CD4-positive, alpha-beta memory T cell (primary cell): Measurements from ENCODE around the gene HABP4. TPM values are rescaled to one million over a fixed set of nuclear protein-coding genes. Genes with fewer than 3 reads are reported as not detected.

ENCODE experiments used
- CTCF ChIA-PET: fragments of 350-600 bp; sonication (Branson Sonifier 250); formaldehyde crosslinking; loops from one replicate; lab custom pipeline; 2021; ENCODE audit warnings: inconsistent platforms; ENCODE audit not compliant: partially characterized antibody; lab: Charles Lee
- POLR2A ChIA-PET: fragments of 350-600 bp; sonication (Branson Sonifier 250); formaldehyde crosslinking; loops from one replicate; lab custom pipeline; 2021; ENCODE audit not compliant: partially characterized antibody; lab: Charles Lee
- DNase-seq, 5 donors: peaks; one replicate each; pipeline versions ENCODE4 v3.0.0 to v3.0.0-alpha.2; 2020 to 2022; ENCODE audit warnings: mixed read lengths in 1 of 5
- H3K27ac ChIP-seq: one replicate; pipeline ENCODE4 v1.7.0; 2013; ENCODE audit warnings: low read depth, low read length
- H3K27me3 ChIP-seq: 2 replicates; pipeline ENCODE4 v1.7.0; 2013; ENCODE audit warnings: mild to moderate bottlenecking, low read length, moderate library complexity; ENCODE audit not compliant: insufficient read depth
- H3K36me3 ChIP-seq: 2 replicates; pipeline ENCODE4 v1.7.0; 2013; ENCODE audit warnings: mild to moderate bottlenecking, low read length, moderate library complexity; ENCODE audit not compliant: insufficient read depth
- H3K4me1 ChIP-seq: 2 replicates; pipeline ENCODE4 v1.7.0; 2013; ENCODE audit warnings: mild to moderate bottlenecking, low read length, moderate library complexity; ENCODE audit not compliant: insufficient read depth
- H3K4me3 ChIP-seq, 2 donors: one replicate each; pipeline ENCODE4 v1.7.0; 2013; ENCODE audit warnings: low read length in 2 of 2, mild to moderate bottlenecking in 1 of 2
- H3K9me3 ChIP-seq, 2 donors: one replicate each; pipeline ENCODE4 v1.7.0; 2013; ENCODE audit warnings: low read length in 2 of 2, control low read depth in 1 of 2; ENCODE audit not compliant: control insufficient read depth in 1 of 2
- H3K27ac Mint-ChIP-seq, 7 donors: one replicate each; pipeline ENCODE4 v1.8.0; 2020 to 2021; ENCODE audit warnings: mixed read lengths in 7 of 7, mild to moderate bottlenecking in 6 of 7, inconsistent platforms in 3 of 7, moderate library complexity in 3 of 7
- H3K27me3 Mint-ChIP-seq, 2 donors: one replicate each; pipeline ENCODE4 v1.8.0; 2020 to 2021; ENCODE audit warnings: mixed read lengths in 2 of 2
- H3K36me3 Mint-ChIP-seq, 2 donors: one replicate each; pipeline ENCODE4 v1.8.0; 2020 to 2021; ENCODE audit warnings: mixed read lengths in 2 of 2, inconsistent platforms in 1 of 2, mild to moderate bottlenecking in 1 of 2
- H3K4me1 Mint-ChIP-seq, 4 donors: one replicate each; pipeline ENCODE4 v1.8.0; 2020 to 2021; ENCODE audit warnings: mixed read lengths in 4 of 4, mild to moderate bottlenecking in 1 of 4
- H3K4me3 Mint-ChIP-seq, 8 donors: one replicate each; pipeline ENCODE4 v1.8.0; 2020 to 2021; ENCODE audit warnings: mixed read lengths in 8 of 8, mild to moderate bottlenecking in 7 of 8, moderate library complexity in 6 of 8, inconsistent platforms in 3 of 8
- H3K9me3 Mint-ChIP-seq, 8 donors: one replicate each; pipeline ENCODE4 v1.8.0; 2020 to 2021; ENCODE audit warnings: mixed read lengths in 8 of 8, mild to moderate bottlenecking in 5 of 8, inconsistent platforms in 3 of 8, moderate library complexity in 1 of 8
- intact Hi-C: fragments of 100-400 bp; cut with micrococcal nuclease; formaldehyde crosslinking; loops from one replicate; pipeline ENCODE4 v1.15.1; 2023
- polyA plus RNA-seq, 2 donors: library from polyadenylated mRNA; unstranded; fragments of 300-500 nt; fragmentation: Illumina TruSeq; gene quantifications; one replicate each; pipeline ENCODE4 v1.2.3, GENCODE V29; 2021
- total RNA-seq, 2 experiments: library from RNA; stranded (reverse); gene quantifications; one replicate each; pipeline ENCODE4 v1.2.3, GENCODE V29; 2021

Gene HABP4
- total and polyA plus RNA-seq, 4 experiments from 2014 or later: 18.6 to 36.6 (median 33.3) TPM

DNA sequence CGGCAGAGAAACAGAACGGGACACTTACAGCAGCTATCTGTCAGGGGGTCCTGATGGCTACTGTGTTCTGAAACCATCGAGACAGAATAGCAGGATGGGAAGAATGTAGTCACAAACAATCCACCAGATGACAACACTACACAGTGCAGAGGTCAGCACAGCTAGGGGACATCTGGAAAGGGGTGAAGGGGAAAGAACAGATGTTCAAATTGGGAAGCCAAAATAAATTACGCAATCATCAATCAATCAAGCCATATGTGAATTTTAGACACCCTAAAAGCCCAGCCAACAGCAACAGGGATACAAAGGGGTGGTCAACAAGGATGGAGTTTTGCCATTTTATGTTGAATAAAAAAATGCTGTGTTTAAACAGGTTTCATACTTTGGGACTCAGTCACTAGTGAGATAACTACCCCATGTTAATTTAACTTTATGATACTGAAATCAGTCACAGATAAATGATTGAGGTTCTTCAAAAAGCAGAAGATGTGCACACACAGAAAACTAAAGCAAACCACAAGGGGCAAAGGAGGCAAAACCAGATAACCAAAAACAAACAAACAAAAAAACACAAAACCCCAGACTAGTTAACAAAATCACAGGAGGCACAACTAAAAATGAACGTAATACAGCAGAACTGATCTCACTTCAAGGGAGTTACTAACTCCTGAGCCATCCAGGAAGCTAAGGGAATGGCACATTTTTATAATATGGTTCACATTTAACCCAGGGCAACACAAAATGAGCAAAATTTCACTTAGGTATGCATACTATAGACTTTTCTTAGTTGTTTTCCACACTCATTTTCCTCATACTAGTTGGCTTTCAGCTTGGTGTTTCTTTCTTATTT lies 65.9 kb downstream of the HABP4 start:
- peaks cover 5% of the 10 kb centered on the region for H3K36me3 ChIP-seq
- no peaks in the 10 kb centered on the region for H3K4me1 ChIP-seq
- intact Hi-C loops: no loop called here
- Mint-ChIP-seq H3K4me3 (no peak overlapping the region), H3K36me3 (peaks cover 18 to 26% of the 10 kb centered on the region in 2 donors), H3K4me1 (no peaks in the 10 kb centered on the region), H3K27me3 (no peaks in the 10 kb centered on the region), H3K9me3 (no peaks in the 10 kb centered on the region), H3K27ac (no peak overlapping the region)
- ChIA-PET POLR2A (no interaction called here), CTCF (no interaction called here)
- H3K4me3 ChIP-seq: no peak overlapping the region
- H3K9me3 ChIP-seq: no peaks in the 10 kb centered on the region
- DNase-seq: no peak
- H3K27me3 ChIP-seq: no peaks in the 10 kb centered on the region
- no peak overlapping the region for H3K27ac ChIP-seq

DNA sequence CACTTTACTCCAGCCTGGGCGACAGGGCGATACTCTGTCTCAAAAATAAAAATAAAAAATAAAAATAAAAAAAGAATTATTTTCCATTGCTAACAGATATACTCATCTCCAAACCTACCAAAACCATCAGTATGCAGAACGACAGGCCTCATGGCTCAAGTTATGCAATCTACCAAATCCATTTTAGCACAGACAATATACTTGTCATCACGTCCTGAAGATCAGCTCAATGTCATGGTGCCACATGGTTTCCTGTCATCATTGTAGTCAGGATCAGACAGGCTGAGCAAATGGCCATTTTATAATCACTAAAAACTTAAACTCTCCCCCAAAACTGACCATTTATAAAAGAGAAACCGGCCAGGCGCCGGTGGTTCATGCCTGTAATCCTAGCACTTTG lies 69.1 kb downstream of the HABP4 start:
- no peak for DNase-seq
- ChIA-PET POLR2A (no interaction called here), CTCF (no interaction called here)
- Mint-ChIP-seq H3K27ac (no peak overlapping the region), H3K36me3 (peaks cover 28 to 38% of the 10 kb centered on the region in 2 donors), H3K27me3 (no peaks in the 10 kb centered on the region), H3K9me3 (no peaks in the 10 kb centered on the region), H3K4me3 (no peak overlapping the region), H3K4me1 (peaks cover 12 to 16% (median 14%) of the 10 kb centered on the region in 4 donors)
- intact Hi-C loops: no loop called here
- Histone ChIP-seq H3K9me3 (no peaks in the 10 kb centered on the region), H3K4me1 (no peaks in the 10 kb centered on the region), H3K27ac (no peak overlapping the region), H3K36me3 (peaks cover 5% of the 10 kb centered on the region), H3K4me3 (no peak overlapping the region), H3K27me3 (no peaks in the 10 kb centered on the region)

DNA sequence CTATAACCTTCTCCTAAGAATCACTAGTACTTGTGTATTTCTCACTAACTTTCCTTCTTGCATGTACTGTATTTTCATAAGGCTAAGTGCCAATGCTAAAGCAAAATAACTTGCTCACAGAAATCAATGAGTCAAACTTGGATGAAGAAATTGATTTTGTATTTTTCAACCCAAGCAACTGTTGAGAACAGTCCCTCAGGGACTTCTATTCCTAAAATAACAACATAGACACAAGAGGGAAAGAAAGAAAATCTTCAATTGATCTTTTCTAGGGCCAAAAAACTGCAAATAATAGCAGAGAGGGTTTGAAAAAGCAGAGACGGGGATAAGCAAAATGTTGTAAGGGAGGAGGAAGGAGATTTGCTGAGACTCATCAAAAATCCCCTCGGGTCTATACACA lies 69.8 kb downstream of the HABP4 start:
- intact Hi-C loops: no loop called here
- no peaks in the 10 kb centered on the region for H3K27me3 ChIP-seq
- H3K4me1 Mint-ChIP-seq: peaks cover 12 to 16% (median 14%) of the 10 kb centered on the region in 4 donors
- no peaks in the 10 kb centered on the region for H3K9me3 ChIP-seq
- peak overlapping the region in 1 of 7 donors; percentile 44 for H3K27ac Mint-ChIP-seq
- ChIA-PET POLR2A (no interaction called here), CTCF (no interaction called here)
- no peaks in the 10 kb centered on the region for H3K9me3 Mint-ChIP-seq
- no peak overlapping the region for H3K4me3 Mint-ChIP-seq
- peaks cover 24 to 31% of the 10 kb centered on the region in 2 donors for H3K36me3 Mint-ChIP-seq
- DNase-seq: no peak
- no peak overlapping the region for H3K27ac ChIP-seq
- no peak overlapping the region for H3K4me3 ChIP-seq
- H3K36me3 ChIP-seq: peaks cover under 1% of the 10 kb centered on the region
- no peaks in the 10 kb centered on the region for H3K27me3 Mint-ChIP-seq
- H3K4me1 ChIP-seq: no peaks in the 10 kb centered on the region

DNA sequence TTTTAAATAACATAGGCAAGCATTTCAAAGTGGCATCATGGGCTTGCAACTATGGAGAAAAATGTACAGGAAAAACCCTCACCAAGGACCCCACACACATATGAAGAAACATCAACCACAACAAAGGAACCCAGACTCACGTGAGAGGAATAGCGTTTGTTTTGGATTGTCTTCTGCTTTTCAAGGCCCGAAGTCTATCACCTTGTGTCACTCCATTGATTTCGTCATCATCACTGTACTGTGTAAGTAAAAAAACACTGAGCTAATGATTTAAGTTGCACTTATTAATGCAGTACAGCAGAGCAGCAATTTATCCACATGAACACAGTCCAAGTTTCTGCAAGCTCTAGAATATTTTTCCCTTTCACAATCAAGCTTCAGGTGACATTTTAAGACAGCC lies 72.4 kb downstream of the HABP4 start:
- H3K27ac Mint-ChIP-seq: peak overlapping the region in 2 of 7 donors; percentile 7 to 36
- H3K36me3 Mint-ChIP-seq: peaks cover 16 to 28% of the 10 kb centered on the region in 2 donors
- no peaks in the 10 kb centered on the region for H3K4me1 ChIP-seq
- no peaks in the 10 kb centered on the region for H3K27me3 Mint-ChIP-seq
- no peaks in the 10 kb centered on the region for H3K9me3 Mint-ChIP-seq
- CTCF ChIA-PET: interaction anchor here (0.6 to 1.6 kb wide), 3 partner anchors 195 to 292 kb away, joined by 3 to 4 read pairs (median 4); no protein-coding TSS in a partner anchor
- H3K4me1 Mint-ChIP-seq: peaks cover 12 to 16% (median 14%) of the 10 kb centered on the region in 4 donors
- peak in 1 of 5 donors; percentile 9 for DNase-seq
- peak overlapping the region in 1 of 8 donors; percentile 6 for H3K4me3 Mint-ChIP-seq
- H3K27me3 ChIP-seq: no peaks in the 10 kb centered on the region
- no peak overlapping the region for H3K4me3 ChIP-seq
- no peaks in the 10 kb centered on the region for H3K36me3 ChIP-seq
- POLR2A ChIA-PET: interaction anchor here (0.9 kb wide), 1 partner anchor 194 kb away, joined by 3 read pairs; no protein-coding TSS in a partner anchor
- no peaks in the 10 kb centered on the region for H3K9me3 ChIP-seq
- H3K27ac ChIP-seq: no peak overlapping the region
- intact Hi-C loops: no loop called here

DNA sequence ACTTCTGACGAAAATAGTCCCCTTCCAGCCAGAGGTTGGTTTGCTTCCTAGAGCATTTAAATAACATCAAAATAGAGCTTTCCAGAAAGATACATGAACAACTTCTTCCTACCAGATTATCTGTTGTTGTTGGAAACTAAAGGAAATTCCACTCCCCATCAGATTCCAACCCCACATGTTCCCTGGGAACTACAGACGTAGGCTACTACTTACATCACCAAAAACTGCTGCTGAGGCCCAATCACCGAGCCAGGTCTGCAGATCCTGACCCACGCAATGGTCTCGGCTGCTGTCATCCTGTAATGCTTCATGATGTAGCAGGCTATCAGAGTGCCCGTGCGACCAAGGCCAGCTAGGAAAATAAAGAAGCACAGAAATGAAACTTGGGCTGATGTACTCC lies 73.4 kb downstream of the HABP4 start:
- Histone ChIP-seq H3K36me3 (no peaks in the 10 kb centered on the region), H3K9me3 (no peaks in the 10 kb centered on the region), H3K27ac (no peak overlapping the region), H3K4me1 (no peaks in the 10 kb centered on the region), H3K4me3 (no peak overlapping the region), H3K27me3 (no peaks in the 10 kb centered on the region)
- Mint-ChIP-seq H3K4me1 (peaks cover 12 to 16% (median 14%) of the 10 kb centered on the region in 4 donors), H3K27me3 (no peaks in the 10 kb centered on the region), H3K9me3 (no peaks in the 10 kb centered on the region), H3K36me3 (peaks cover 19 to 32% of the 10 kb centered on the region in 2 donors), H3K27ac (no peak overlapping the region), H3K4me3 (no peak overlapping the region)
- ChIA-PET CTCF (interaction anchor here (0.9 to 1.6 kb wide), 2 partner anchors 14 to 196 kb away, joined by 3 to 4 read pairs; no protein-coding TSS in a partner anchor), POLR2A (no interaction called here)
- intact Hi-C loops: no loop called here
- DNase-seq: no peak

DNA sequence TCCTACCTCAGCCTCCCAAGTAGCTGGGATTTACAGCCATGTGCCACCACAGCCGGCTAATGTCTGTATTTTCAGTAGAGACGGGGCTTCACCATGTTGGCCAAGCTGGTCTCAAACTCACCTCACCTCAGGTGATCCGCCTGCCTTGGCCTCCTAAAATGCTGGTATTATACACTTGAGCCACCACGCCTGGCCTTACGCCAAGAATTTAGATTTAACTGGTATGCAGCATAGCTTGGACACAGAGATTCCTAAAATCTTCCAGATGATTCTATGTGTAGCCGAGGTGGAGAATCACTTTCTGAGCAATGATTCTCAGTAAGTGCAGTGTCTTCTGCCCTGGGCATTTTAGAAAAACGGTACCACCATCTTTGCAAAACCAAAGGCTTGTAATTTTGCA lies 74.1 kb downstream of the HABP4 start:
- Mint-ChIP-seq H3K4me3 (no peak overlapping the region), H3K27me3 (no peaks in the 10 kb centered on the region), H3K4me1 (peaks cover 12 to 16% (median 14%) of the 10 kb centered on the region in 4 donors), H3K9me3 (no peaks in the 10 kb centered on the region), H3K36me3 (peaks cover 19 to 35% of the 10 kb centered on the region in 2 donors), H3K27ac (no peak overlapping the region)
- Histone ChIP-seq H3K9me3 (no peaks in the 10 kb centered on the region), H3K27me3 (no peaks in the 10 kb centered on the region), H3K36me3 (no peaks in the 10 kb centered on the region), H3K4me3 (no peak overlapping the region), H3K27ac (no peak overlapping the region), H3K4me1 (no peaks in the 10 kb centered on the region)
- intact Hi-C loops: no loop called here
- POLR2A ChIA-PET: no interaction called here
- no peak for DNase-seq
- CTCF ChIA-PET: interaction anchor here (0.7 to 1.6 kb wide), 2 partner anchors 25 to 196 kb away, joined by 3 to 4 read pairs; no protein-coding TSS in a partner anchor

DNA sequence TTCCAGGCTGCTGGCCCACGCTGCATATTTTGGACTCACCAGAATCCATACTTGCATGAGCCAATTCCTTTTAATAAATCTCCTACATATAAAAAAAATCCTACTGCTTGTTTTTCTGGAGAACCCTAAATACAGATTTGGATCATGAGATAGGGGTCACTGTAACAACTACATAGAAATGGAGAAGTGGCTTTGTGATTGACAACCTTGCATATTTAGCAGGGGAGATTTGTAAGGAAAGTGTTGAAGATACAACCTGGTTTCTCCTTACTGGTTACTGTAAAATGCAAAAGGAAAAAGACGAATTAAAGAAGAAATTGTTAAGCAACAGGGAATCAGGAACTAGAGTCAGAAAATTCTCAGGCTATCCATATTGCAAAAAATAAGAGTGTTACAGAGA lies 74.8 kb downstream of the HABP4 start:
- H3K27ac ChIP-seq: no peak overlapping the region
- Mint-ChIP-seq H3K4me3 (no peak overlapping the region), H3K27ac (no peak overlapping the region), H3K36me3 (peaks cover 19 to 36% of the 10 kb centered on the region in 2 donors), H3K27me3 (no peaks in the 10 kb centered on the region), H3K4me1 (peaks cover 12 to 16% (median 14%) of the 10 kb centered on the region in 4 donors), H3K9me3 (no peaks in the 10 kb centered on the region)
- ChIA-PET CTCF (no interaction called here), POLR2A (no interaction called here)
- no peaks in the 10 kb centered on the region for H3K9me3 ChIP-seq
- no peaks in the 10 kb centered on the region for H3K27me3 ChIP-seq
- intact Hi-C loops: no loop called here
- H3K36me3 ChIP-seq: no peaks in the 10 kb centered on the region
- H3K4me3 ChIP-seq: no peak overlapping the region
- DNase-seq: no peak
- no peaks in the 10 kb centered on the region for H3K4me1 ChIP-seq
